HL-60/S4 treated with phorbol 12-myristate 13-acetate at 8.2 ng/mL for 4 days and 3 days (cell line): ENCODE results near the gene SMURF2.
"Not testable (repeated sequence)": the region's sequence is repeated elsewhere in the genome, so short reads cannot be mapped to it uniquely, and the experiment has no call there.

Experiments
- in situ Hi-C: fragments of 300-500 bp; cut with MboI; formaldehyde crosslinking; loops from 2 replicates; pipeline ENCODE4 v1.15.0; 2022; ENCODE audit warnings: low sequenced_read_pairs

SMURF2 gene

DNA sequence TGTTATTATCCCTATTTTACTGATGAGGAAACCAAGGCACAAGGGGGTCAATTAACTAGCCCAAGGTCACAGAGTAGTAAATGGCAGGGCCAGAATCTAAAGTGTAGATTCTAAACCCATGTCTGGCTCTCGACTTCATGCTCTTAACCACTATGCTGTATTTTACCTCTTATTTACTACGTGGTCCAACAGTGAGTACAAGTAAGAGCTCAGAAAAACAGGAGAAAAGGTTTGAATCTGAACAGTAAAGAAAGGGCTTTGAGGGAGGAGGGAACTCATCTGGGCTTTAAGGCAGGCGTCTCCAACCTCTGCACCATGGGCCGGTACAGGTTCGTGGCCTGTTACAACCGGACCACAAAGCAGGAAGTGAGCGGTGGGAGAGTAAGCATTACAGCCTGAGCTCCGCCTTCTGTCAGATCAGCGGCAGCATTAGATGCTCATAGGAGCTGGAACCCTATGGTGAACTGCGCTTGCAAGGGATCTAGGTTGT is 62.9 kb downstream of the SMURF2 start:
- in situ Hi-C loops = no loop called here

DNA sequence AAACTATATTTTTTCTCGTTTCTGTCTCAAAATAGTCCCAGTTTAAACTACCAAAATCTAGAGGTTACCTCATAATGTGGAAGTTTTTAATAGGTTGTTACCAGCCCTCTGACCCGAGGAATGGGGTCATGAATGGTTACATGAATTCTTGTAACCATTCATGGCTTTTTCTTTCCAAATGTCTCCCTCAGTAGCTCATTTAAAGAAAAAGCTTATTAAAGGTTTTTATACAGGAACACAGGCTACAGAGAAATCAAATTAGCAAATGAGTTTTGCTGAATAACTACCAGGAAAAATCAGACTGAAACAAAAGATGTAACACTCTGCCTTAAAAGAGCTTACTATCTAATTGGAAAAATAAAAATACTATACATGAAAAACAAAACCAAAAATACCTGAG is 63.4 kb downstream of the SMURF2 start:
- in situ Hi-C loops = no loop called here

DNA sequence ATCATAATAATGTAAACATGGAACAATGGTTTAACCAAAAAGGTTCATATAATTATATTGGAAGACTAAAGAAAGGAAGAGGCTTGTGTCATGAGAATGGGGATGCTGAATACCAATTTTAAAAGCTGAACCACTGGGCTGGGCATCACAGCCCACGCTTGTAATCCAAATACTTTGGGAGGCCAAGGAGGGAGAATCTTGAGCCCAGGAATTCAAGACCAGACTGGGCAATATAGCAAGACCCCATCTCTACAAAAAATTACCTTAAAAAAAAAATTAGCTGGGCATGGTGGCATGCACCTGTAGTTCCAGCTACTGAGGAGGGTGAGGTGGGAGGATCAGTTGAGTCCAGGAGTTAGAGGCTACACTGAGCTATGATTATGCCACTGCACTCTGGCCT is 65.1 kb downstream of the SMURF2 start:
- in situ Hi-C loops = no loop called here

DNA sequence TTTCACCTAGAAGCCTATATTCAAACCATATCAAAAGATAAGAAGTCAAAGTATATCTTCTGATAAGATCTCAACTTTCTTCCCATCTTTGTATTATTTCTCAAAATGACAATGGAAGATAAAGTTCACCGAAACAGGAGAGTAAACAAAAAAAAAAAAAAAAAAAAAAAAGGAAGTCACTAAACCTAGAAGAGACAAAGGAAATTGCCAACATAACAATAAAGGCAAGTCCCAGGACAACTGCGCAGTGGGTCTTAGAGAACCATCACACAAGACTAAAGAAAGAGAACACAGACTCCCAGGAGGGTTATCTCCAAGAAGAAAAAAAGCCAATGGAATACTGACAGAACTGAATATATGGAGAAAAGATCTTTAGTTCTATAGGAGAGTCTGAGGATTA is 65.7 kb downstream of the SMURF2 start:
- in situ Hi-C loops = no loop called here

DNA sequence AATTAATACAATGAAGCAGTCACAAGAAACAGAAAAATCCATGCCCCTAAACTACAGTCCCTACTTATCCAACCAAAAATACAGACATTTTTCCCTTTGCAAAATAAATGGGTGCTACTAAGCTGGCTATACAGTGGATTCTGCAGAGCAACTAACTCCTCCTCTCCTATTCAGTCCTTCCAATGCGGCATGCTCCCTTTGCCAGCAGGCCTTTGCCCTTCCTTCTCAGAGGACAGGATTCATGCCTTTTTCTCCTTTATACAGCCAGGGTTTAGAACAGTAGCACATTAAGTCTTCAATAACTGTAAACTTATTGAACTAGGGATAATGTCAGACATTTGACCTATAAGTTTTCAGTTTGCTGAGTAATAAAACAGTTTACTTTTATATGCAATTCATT is 70.2 kb downstream of the SMURF2 start:
- in situ Hi-C loops = no loop called here

DNA sequence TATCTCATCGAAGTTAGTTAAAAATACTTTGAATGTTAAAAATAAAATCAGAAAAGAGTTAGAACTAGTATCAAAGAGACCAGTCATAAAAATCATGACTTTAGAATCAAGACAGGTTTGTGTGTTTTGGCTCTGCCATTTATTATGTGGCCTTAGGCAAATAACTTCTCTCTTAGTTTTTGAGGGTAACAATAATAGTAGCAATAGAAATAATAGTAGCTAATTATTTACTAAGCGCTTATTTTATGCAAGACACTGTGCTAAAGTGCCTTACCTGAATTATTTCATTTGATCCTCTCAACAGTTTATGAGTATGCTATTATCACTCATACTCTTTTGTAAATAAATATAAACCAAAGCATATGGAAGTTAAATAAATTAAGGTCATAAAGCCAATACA is 77.0 kb downstream of the SMURF2 start:
- in situ Hi-C loops = no loop called here

DNA sequence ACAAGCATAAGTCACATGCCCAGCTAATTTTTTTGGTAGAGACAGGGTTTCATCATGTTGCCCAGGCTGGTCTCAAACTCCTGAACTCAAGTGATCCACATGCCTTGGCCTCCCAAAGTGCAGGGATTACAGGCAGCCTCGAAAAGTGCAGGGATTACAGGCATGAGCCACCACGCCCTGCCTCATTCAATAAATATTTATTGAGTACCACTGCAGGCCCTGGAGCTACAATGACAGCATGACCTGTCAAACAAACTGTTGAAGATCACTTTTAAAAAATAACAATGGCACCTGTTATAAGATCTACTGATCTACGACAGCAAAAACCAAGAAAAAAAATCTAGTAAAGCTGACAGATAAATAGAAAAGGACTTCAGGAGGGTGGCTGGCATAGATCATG is 79.1 kb downstream of the SMURF2 start:
- in situ Hi-C loops = no loop called here

DNA sequence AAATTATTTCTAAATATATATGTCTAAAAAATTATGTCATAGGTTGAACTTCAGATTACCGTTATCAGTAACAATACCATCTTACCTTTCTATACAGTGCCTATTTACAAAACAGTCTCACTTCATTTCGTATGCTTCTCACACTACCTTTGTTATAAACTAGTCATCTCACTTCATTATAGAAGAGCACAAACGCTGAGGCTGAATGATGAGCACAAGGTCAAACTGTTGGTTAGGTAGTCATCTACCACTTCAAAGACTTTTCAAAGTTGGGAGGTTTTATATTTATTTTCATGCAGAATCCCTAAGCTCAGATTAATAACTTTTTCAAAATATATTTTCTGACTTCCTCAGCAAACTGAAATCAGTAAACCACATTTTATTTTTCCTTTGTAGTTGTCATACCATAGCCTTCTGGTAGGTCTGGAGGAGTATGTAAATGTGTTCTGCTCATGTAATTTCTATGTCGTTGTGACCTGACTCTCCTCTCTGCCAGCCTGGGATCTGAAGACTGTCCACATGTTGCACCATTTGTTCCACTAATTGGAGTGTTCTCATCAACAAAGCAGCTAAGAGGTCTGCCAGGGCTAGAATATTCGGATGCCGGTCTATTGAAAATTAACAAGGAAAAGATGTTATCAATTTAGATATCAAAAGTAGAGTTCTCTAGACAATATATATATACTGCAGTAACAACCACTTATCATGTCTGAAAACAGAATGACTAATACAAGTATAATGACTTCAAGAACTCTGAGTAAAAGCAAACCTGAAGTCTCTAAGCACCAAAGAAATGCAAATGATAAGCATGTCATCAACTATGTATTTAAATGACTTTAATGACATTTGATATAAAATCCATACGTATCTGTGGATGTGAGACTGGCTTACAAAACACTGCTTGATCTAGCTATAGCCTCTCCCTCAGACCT is 81.5 kb downstream of the SMURF2 start:
- in situ Hi-C loops = no loop called here

DNA sequence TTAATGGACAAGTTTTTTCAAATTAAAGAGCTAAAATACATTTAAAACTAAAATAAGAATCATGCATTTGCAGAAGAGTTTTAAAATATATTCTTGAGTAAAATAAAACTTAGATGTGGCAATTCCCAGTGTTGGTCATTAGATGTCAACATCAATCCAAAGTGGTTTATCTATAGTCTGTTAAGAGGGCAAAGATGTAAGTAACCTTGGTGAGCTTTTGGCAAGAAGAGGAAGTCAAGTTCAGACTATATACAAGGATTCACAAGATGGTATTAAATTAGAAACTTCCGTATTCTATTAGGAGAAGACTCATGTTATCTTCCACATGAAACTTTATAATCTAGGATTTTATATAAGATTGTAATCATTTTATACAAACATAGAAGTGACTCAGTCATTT is 82.2 kb downstream of the SMURF2 start:
- in situ Hi-C loops = no loop called here

DNA sequence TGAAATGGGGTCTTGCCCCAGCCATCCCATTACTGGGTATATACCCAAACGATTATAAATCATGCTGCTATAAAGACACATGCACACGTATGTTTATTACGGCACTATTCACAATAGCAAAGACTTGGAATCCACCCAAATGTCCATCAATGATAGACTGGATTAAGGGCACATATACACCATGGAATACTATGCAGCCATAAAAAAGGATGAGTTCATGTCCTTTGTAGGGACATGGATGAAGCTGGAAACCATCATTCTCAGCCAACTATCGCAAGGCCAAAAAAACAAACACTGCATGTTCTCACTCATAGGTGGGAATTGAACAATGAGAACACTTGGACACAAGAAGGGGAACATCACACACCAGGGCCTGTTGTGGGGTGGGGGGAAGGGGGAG is 85.1 kb downstream of the SMURF2 start:
- in situ Hi-C loops = not testable (repeated sequence)

DNA sequence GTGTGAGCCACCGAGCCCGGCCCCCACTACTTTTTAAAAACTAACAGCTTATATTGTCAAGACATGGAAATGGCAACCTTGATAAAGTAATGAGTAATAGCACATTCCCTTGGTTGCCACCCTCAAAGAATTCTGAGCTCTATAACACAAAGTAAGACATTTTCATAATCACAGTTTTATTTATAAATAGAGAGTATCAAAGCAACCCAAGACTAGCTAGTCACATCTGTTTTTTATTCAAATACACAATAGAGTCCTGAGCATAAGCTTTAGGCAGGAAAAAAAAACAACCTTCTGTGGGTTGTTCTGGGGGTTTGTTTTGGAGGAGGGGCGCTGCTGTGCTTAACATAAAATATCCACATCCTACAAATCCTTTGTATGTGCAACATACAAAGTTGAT is 86.7 kb downstream of the SMURF2 start:
- in situ Hi-C loops = no loop called here

DNA sequence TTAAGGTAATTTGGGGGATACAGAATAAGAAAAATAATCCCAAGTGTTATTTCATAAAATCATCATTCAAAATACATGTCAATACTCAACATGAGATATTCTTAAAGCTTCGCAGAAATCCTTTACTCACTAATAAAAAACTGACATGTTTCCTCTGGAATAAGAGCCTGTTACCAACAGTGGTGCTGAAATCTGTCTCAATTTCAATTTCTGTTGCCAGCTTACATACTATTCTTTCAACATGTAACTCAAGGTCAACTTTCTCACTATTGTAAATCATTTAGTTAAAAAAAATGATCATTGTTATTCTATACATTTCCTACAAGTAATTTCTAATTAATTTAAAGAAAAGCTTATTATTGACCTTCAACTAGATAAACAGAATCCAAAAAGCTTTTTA is 87.5 kb downstream of the SMURF2 start:
- in situ Hi-C loops = no loop called here

DNA sequence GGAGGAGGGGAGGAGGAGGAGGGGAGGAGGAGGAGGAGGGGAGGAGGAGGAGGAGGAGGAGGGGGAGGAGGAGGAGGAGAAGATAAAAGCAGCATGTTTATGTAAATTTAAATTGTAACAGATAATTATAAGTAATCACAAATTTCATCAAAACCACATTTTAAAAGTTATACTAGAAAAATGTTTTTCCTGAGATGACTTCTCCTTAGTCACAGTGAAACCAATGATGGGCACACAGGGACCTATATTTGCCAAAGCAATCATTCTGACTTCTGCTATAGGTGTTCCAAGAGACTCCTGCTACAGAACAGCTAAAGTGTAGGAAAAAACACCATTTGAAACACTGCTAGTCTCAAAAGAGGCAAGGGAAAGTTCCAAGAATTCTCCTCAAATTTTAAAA is 88.9 kb downstream of the SMURF2 start:
- in situ Hi-C loops = no loop called here

DNA sequence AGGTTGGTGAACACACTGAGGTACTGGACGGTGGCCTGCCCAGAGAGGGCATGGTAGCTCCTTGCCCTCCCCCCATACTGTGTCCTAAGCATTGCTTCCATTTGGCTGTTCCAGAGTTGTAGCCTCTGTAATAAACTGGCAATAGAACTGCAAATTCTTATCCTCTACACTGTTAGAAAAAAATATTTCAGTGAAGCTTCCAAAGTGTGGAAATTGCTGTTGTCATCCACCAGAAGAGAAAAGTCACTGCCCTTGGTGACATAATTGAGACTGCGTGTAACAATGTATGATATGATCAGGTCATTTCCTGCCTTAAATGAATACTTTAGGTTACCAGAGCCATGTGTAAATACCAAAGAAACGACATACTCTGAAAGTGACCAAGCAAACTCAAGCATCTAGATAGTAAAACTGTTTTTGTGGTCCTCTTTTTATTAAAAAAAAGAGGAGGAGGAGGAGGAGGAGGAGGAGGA is 89.4 kb downstream of the SMURF2 start:
- in situ Hi-C loops = no loop called here

DNA sequence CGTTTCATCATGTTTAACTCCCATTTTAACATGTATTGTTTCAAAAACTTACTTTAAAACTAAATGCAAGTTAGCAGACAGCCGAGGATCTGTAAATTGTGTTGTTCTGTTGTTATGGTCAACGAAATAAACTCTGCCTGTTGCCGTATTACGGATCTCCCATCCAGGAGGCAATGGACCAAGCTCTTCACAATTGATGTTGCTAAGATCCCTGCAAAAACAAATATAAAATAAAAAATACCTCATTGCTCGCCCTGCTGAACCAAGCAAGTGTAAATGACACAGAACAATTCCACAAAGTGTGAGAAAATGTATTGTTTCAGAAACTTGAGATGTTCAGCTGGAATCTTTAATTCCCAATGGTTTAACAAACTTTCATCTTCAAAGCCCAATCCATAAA is 90.4 kb downstream of the SMURF2 start:
- in situ Hi-C loops = no loop called here

DNA sequence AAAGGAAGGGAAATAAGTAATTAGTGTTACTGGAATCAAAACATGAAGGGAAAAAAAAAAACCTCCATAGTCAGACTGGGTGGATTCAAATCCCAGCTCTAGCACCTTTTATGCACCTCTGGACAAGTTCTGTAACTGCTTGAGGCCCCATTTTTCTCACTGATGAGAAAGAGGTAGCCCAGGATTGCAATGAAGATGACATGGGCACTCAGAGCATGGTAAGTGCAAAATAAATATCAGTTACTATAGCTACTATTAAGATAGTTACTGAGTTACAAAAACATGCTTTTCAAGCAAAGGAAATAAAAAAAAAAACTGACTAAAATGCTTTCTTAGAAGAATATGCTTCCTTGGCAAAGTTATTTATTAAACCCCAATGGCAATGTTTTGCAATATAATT is 96.5 kb downstream of the SMURF2 start:
- in situ Hi-C loops = no loop called here

DNA sequence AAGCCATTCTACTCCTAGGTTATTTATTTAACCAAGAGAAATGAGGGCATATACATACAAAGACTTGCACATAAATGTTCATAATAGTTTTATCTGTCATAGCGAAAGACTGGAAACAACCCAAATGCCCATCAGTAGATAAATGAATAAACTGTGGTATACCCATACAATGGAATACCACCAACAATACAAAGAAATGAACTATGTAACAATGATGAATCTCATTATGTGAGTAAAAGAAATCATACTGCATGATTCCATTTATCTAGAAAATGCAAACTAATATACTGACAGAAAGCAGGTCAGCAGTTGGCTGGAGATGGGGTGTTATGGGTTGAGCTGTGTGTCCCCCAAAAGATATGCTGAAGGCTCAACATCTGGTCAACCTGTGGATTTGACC is 98.0 kb downstream of the SMURF2 start:
- in situ Hi-C loops = no loop called here

DNA sequence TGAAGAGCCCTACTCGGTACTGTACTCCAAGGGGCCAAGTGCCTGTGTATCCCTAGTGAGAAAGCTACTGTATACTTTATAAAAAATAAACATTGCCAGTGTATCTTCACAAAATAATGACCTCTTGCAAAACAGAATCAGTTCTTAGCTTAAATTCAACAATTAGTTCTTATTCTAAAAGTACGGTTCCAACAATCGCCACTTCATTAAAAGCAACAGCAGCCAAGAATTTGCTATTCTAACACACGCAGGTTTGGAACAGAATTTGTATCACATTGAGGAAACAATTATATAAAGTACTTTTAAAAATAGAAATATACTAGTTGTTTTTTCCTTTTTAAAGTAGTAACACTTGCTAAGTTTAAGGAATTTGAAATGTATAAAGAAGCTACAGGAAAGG is 106.8 kb downstream of the SMURF2 start:
- in situ Hi-C loops = no loop called here

DNA sequence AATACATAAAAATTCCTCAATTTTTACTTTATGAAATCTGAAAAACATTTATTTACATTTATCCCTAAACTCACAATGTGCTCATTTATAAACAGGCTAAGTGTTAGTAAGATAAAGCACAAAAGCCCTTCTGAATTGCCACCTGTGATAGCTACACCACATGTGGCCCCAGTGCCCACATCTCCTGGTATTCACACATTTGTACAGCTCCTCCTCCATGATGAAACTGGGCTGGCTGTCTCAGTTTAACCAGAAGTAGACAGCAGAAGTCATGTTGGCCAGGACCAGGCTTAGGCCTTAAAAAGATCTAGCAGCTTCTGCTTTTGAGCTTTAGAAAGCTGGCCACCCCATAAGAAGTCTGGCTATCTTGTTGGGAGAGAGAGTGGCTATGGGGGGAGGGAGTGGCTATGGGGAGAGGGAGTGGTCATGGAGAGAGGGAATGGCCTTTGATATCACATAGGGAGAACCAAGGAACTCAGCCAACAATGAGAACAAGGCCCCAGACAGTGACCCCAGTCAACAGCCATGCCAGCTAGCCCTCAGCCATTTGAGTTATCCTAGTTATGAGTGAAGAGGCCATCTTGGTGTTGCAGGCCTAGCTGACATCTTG is 108.0 kb downstream of the SMURF2 start:
- in situ Hi-C loops = no loop called here

DNA sequence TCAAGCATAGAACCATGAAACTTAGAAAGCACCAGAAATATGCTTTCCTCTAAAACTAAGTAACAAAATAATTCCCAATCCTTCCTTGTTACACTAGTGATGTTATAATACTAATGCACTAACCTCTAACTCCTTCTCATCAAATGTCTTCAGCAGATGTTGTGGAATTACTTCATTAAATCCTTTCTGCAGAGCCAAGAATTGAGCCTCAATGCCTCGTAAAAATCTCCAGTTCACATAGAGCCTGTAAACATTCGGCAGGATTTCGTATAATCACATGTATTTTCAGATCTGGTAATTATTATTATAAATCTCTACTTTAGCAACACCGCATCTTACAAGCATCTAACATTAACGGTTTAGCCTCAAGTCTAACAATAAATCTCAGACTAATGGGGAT is 110.6 kb downstream of the SMURF2 start:
- in situ Hi-C loops = no loop called here

DNA sequence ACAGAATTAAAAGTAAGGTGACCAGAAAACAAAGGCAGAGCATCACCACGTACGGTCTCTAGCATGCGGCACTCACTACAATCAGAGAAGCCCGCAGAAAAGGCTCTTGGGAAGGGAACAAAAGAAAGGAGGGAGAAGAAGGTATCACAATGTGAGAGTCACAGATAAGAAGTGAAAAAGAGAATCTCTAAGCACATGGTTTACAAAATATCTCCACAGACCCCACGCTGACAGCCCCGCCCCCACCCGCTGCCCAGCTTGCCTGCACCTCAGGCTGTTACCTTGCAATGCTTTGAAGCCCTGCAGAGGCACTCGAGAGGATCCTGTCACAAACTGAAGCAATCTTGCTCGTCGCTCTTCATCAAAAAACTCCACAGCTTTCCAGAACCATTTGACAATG is 114.8 kb downstream of the SMURF2 start:
- in situ Hi-C loops = no loop called here

DNA sequence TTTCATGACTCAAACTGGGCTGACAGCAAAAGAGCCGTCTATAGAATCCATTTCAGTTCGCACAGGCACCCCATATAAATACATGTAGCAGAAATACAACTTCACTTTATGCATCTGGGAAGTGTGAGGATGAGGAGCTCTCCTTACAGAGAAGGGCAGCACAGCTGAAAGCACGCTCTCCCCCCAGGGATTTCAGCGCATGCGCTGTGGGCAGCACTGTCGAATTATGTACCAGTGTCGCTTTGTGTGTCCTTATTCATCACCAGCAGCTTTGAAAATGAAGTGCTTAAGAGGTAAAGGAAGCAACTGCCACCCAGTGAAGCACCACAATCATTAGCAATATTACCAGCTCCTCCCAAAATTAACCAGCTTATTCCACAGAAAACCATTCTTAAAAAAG is 115.4 kb downstream of the SMURF2 start:
- in situ Hi-C loops = no loop called here
